IMR-90 (cell line): Measurements from ENCODE around the gene LTO1. TPM values are rescaled to one million over a fixed set of nuclear protein-coding genes. Genes with fewer than 3 reads are reported as not detected.

ENCODE experiments used
- ATAC-seq: fragments of 200-7000 bp; cut with Tn5 transposase; 2 replicates; pipeline ENCODE4 v1.9.1; 2020; ENCODE audit warnings: low read depth, mild to moderate bottlenecking, moderate library complexity
- BruUV-seq: library from RNA; stranded (reverse); fragments of 400-500 nt; replicated peaks from 2 replicates; lab custom pipeline; 2021; lab: Mats Ljungman, UMichigan
- CTCF ChIA-PET: fragments of 300-600 bp; formaldehyde crosslinking; extraction: SDS; loops from one replicate; lab custom pipeline; 2021; ENCODE audit warnings: antibody characterized with exemption; lab: Yijun Ruan, JAX
- POLR2A ChIA-PET: fragments of 300-600 bp; sonication (Branson Sonifier 250); formaldehyde crosslinking; loops from one replicate; lab custom pipeline; 2022; ENCODE audit warnings: antibody characterized with exemption; ENCODE audit not compliant: unreplicated experiment; lab: Charles Lee
- DNase-seq: peaks from one replicate; pipeline ENCODE4 v3.0.0; 2013
- H2AFZ ChIP-seq: replicated peaks from 2 replicates; pipeline ENCODE3; 2013; ENCODE audit warnings: low read length, mild to moderate bottlenecking; ENCODE audit not compliant: poor library complexity
- H2AK5ac ChIP-seq: 2 replicates; pipeline ENCODE4 v1.6.1; 2013; ENCODE audit warnings: low read depth, low read length, inconsistent platforms
- H2AK9ac ChIP-seq: replicated peaks from 2 replicates; pipeline ENCODE3; 2013; ENCODE audit warnings: mild to moderate bottlenecking, low read depth, low read length, moderate library complexity; ENCODE audit not compliant: poor library complexity
- H2BK120ac ChIP-seq: 2 replicates; pipeline ENCODE4 v1.6.1; 2013; ENCODE audit warnings: low read depth, low read length, inconsistent platforms
- H2BK15ac ChIP-seq: 3 replicates; pipeline ENCODE4 v1.6.1; 2013; ENCODE audit warnings: low read depth, low read length, inconsistent platforms
- H2BK20ac ChIP-seq: 2 replicates; pipeline ENCODE4 v1.6.1; 2013; ENCODE audit warnings: low read depth, mild to moderate bottlenecking, inconsistent platforms, low read length, moderate library complexity
- H2BK5ac ChIP-seq: 2 replicates; pipeline ENCODE4 v1.6.1; 2013; ENCODE audit warnings: mild to moderate bottlenecking, low read depth, low read length, inconsistent platforms; ENCODE audit not compliant: poor library complexity, severe bottlenecking
- H3K14ac ChIP-seq: replicated peaks from 2 replicates; pipeline ENCODE4 v1.6.1; 2013; ENCODE audit warnings: low read depth, low read length, inconsistent platforms
- H3K18ac ChIP-seq: 2 replicates; pipeline ENCODE4 v1.6.1; 2013; ENCODE audit warnings: low read depth, low read length, control low read depth
- H3K23ac ChIP-seq: 2 replicates; pipeline ENCODE4 v1.6.1; 2013; ENCODE audit warnings: low read depth, low read length, inconsistent platforms
- H3K27ac ChIP-seq: 2 replicates; pipeline ENCODE4 v1.5.1; 2013; ENCODE audit warnings: mild to moderate bottlenecking, control low read depth, low read length; ENCODE audit not compliant: insufficient read depth
- H3K27me3 ChIP-seq: 2 replicates; pipeline ENCODE4 v1.6.1; 2013; ENCODE audit warnings: low read length; ENCODE audit not compliant: control insufficient read depth, insufficient read depth
- H3K36me3 ChIP-seq: 2 replicates; pipeline ENCODE4 v1.6.1; 2013; ENCODE audit warnings: low read length, mixed read lengths; ENCODE audit not compliant: control insufficient read depth, insufficient read depth
- H3K4ac ChIP-seq: 2 replicates; pipeline ENCODE4 v1.6.1; 2013; ENCODE audit warnings: low read depth, low read length, inconsistent platforms
- H3K4me1 ChIP-seq: 2 replicates; pipeline ENCODE4 v1.6.1; 2013; ENCODE audit warnings: low read length, mixed read lengths; ENCODE audit not compliant: control insufficient read depth, insufficient read depth
- H3K4me2 ChIP-seq: 2 replicates; pipeline ENCODE4 v1.6.1; 2013; ENCODE audit warnings: low read depth, mild to moderate bottlenecking, control low read depth, low read length, moderate library complexity
- H3K4me3 ChIP-seq: 2 replicates; pipeline ENCODE4 v1.5.1; 2013; ENCODE audit warnings: low read depth, mild to moderate bottlenecking, control low read depth, low read length, moderate library complexity; ENCODE audit not compliant: insufficient read depth
- H3K56ac ChIP-seq: 2 replicates; pipeline ENCODE4 v1.6.1; 2013; ENCODE audit warnings: low read length, inconsistent platforms; ENCODE audit not compliant: insufficient read depth; ENCODE audit errors: extremely low read depth
- H3K79me1 ChIP-seq, 2 experiments: 2 replicates each; pipeline ENCODE4 v1.6.1; 2013; ENCODE audit warnings: low read length in 2 of 2, inconsistent platforms in 1 of 2, low read depth in 1 of 2
- H3K9ac ChIP-seq: 2 replicates; pipeline ENCODE4 v1.6.1; 2013; ENCODE audit warnings: low read depth, low read length, control low read depth
- H3K9me1 ChIP-seq: 2 replicates; pipeline ENCODE4 v1.6.1; 2013; ENCODE audit warnings: low read length, inconsistent platforms; ENCODE audit not compliant: insufficient read depth
- H3K9me3 ChIP-seq: 2 replicates; pipeline ENCODE4 v1.6.1; 2013; ENCODE audit warnings: low read length; ENCODE audit not compliant: control insufficient read depth, insufficient read depth
- H4K20me1 ChIP-seq: 2 replicates; pipeline ENCODE4 v1.6.1; 2013; ENCODE audit warnings: low read length, inconsistent platforms; ENCODE audit not compliant: insufficient read depth
- H4K5ac ChIP-seq: 2 replicates; pipeline ENCODE4 v1.6.1; 2013; ENCODE audit warnings: mild to moderate bottlenecking, low read depth, low read length, control low read depth
- H4K8ac ChIP-seq, 2 experiments: 2 replicates each; pipeline ENCODE4 v1.6.1; 2013; ENCODE audit warnings: low read depth in 2 of 2, low read length in 2 of 2, control low read depth in 1 of 2, inconsistent platforms in 1 of 2
- H4K91ac ChIP-seq: 2 replicates; pipeline ENCODE4 v1.6.1; 2013; ENCODE audit warnings: low read depth, low read length, inconsistent platforms; ENCODE audit not compliant: insufficient read depth
- BHLHE40 ChIP-seq: fragments of 150-350 bp; IDR thresholded peaks from 2 replicates; pipeline ENCODE4 v1.6.1; 2016; ENCODE audit warnings: mild to moderate bottlenecking, low read depth, low read length
- CEBPB ChIP-seq: IDR thresholded peaks from 2 replicates; pipeline ENCODE4 v1.6.1; 2012; ENCODE audit warnings: low read depth, low read length, improper control_type of control experiment
- CHD1 ChIP-seq: IDR thresholded peaks from 2 replicates; pipeline ENCODE4 v1.6.1; 2012; ENCODE audit warnings: low read depth, low read length, improper control_type of control experiment
- CTCF ChIP-seq: conservative IDR thresholded peaks from 2 replicates; pipeline ENCODE4 v1.5.1; 2012; ENCODE audit warnings: mild to moderate bottlenecking, low read depth, low read length, improper control_type of control experiment
- ELK1 ChIP-seq: fragments of 150-350 bp; IDR thresholded peaks from 2 replicates; pipeline ENCODE4 v1.6.1; 2016; ENCODE audit warnings: low read depth, mild to moderate bottlenecking, low read length, moderate library complexity, borderline replicate concordance
- FOS ChIP-seq: fragments of 150-350 bp; IDR thresholded peaks from 2 replicates; pipeline ENCODE4 v1.6.1; 2016; ENCODE audit warnings: low read depth, low read length
- MAFK ChIP-seq: IDR thresholded peaks from 2 replicates; pipeline ENCODE4 v1.6.1; 2012; ENCODE audit warnings: low read depth, low read length, improper control_type of control experiment
- MAZ ChIP-seq: IDR thresholded peaks from 2 replicates; pipeline ENCODE4 v1.6.1; 2012; ENCODE audit warnings: low read depth, mild to moderate bottlenecking, low read length, improper control_type of control experiment, moderate library complexity, borderline replicate concordance
- NFE2L2 ChIP-seq: fragments of 150-350 bp; IDR thresholded peaks from 2 replicates; pipeline ENCODE4 v1.6.1; 2016; ENCODE audit warnings: low read depth, mild to moderate bottlenecking, low read length
- POLR2A ChIP-seq: IDR thresholded peaks from 2 replicates; pipeline ENCODE4 v1.6.1; 2012; ENCODE audit warnings: mild to moderate bottlenecking, low read depth, low read length
- RAD21 ChIP-seq: IDR thresholded peaks from 2 replicates; pipeline ENCODE4 v1.6.1; 2012; ENCODE audit warnings: low read length, improper control_type of control experiment
- RFX5 ChIP-seq: IDR thresholded peaks from 2 replicates; pipeline ENCODE4 v1.8.0; 2012; ENCODE audit warnings: low read depth, mild to moderate bottlenecking, low read length, moderate library complexity
- SMC3 ChIP-seq: fragments of 150-350 bp; IDR thresholded peaks from 2 replicates; pipeline ENCODE4 v1.6.1; 2016; ENCODE audit warnings: low read depth, mild to moderate bottlenecking, antibody characterized with exemption, low read length, moderate library complexity
- USF2 ChIP-seq: fragments of 150-350 bp; IDR thresholded peaks from 2 replicates; pipeline ENCODE4 v1.6.1; 2017; ENCODE audit warnings: mild to moderate bottlenecking, antibody characterized with exemption, low read length, low read depth
- WGBS, 2 experiments: methylation state at CpG; one replicate each; pipeline versions ENCODE4 v1.1.5 to v1.1.7; 2013; ENCODE audit warnings: missing lambda C conversion rate in 2 of 2; ENCODE audit not compliant: insufficient read length in 1 of 2; ENCODE audit errors: extremely low coverage in 2 of 2; 5-methylcytosine and 5-hydroxymethylcytosine counted together
- dilution Hi-C: fragments of 300-500 bp; cut with HindIII; formaldehyde crosslinking; loops from one replicate; pipeline ENCODE4 v1.14.3; 2018; ENCODE audit warnings: low sequenced_read_pairs; ENCODE audit not compliant: unreplicated experiment
- in situ Hi-C: fragments of 300-500 bp; cut with MboI; formaldehyde crosslinking; loops from 3 replicates; pipeline ENCODE4 v1.14.3; 2019; ENCODE audit warnings: low sequenced_read_pairs, inconsistent platforms, mixed read lengths
- intact Hi-C: fragments of 100-400 bp; cut with micrococcal nuclease; formaldehyde crosslinking; loops from 2 replicates; pipeline ENCODE4 v1.10.0; 2022
- polyA plus RNA-seq, 3 experiments: library from polyadenylated mRNA; depleted of rRNA; stranded (reverse); fragments of >200 nt; gene quantifications; 2 replicates each; pipeline ENCODE4 v1.2.3, GENCODE V29; 2012; ENCODE audit warnings: low replicate concordance in 1 of 3
- total RNA-seq: library from RNA; depleted of rRNA; stranded (reverse); fragments of >200 nt; gene quantifications from 2 replicates; pipeline ENCODE4 v1.2.3, GENCODE V29; 2012

LTO1 gene
- total and polyA plus RNA-seq, 2 of the 4 experiments (the other 2 are of a cell fraction): 8.2 to 23.5 TPM

GRCh38 chr11:69716891-69717747 is 42.0 kb upstream of the LTO1 start:
- TF ChIP-seq ELK1 (no peak), CEBPB (no peak), RFX5 (no peak), NFE2L2 (no peak), MAFK (no peak), CHD1 (no peak), USF2 (no peak), SMC3 (no peak), POLR2A (no peak), CTCF (no peak), RAD21 (no peak), BHLHE40 (no peak), MAZ (no peak), FOS (no peak)
- DNase-seq (no peak), ATAC-seq (no peak)
- WGBS, 2 experiments: no CpG with 5 or more reads among the region's 6 CpGs
- Histone ChIP-seq H3K27me3 (peaks cover 64% of the 10 kb centered on the region), H3K9me3 (no peaks in the 10 kb centered on the region), H3K79me1 (no peaks in the 10 kb centered on the region), H2BK20ac (no peak overlapping the region), H3K23ac (no peak overlapping the region), H4K20me1 (no peaks in the 10 kb centered on the region), H2AK5ac (no peak overlapping the region), H3K4me3 (no peak overlapping the region), H3K27ac (no peak overlapping the region), H3K56ac (no peak overlapping the region), H3K4ac (no peak overlapping the region), H3K9ac (no peak overlapping the region), H3K14ac (no peak overlapping the region), H3K4me1 (no peaks in the 10 kb centered on the region), H4K5ac (no peak overlapping the region), H3K18ac (no peak overlapping the region), H2AFZ (no peak overlapping the region), H2BK15ac (no peak overlapping the region), H3K36me3 (no peaks in the 10 kb centered on the region), H4K91ac (no peak overlapping the region), H2BK120ac (no peak overlapping the region), H4K8ac (no peak overlapping the region), H2BK5ac (no peak overlapping the region), H2AK9ac (no peak overlapping the region), H3K9me1 (no peaks in the 10 kb centered on the region), H3K4me2 (no peak overlapping the region)
- intact Hi-C loops (no loop called here), in situ Hi-C loops (loop anchor here (10.0 kb wide), 1 partner anchor 478 kb away; no protein-coding TSS in a partner anchor), dilution Hi-C loops (no loop called here)
- BruUV-seq: no TSS peak
- POLR2A ChIA-PET: no interaction called here
- CTCF ChIA-PET: interaction anchor here (0.9 to 1.9 kb wide), 2 partner anchors 30 to 84 kb away, joined by 3 to 6 read pairs; no protein-coding TSS in a partner anchor
